GM19324 (cell line): ENCODE data around the gene MTG2.

Source experiments
- ATAC-seq: cut with Tn5 transposase; IDR thresholded peaks from one replicate; pipeline ENCODE4 v1.9.1; 2021; ENCODE audit warnings: mild to moderate bottlenecking, moderate library complexity; ENCODE audit not compliant: unreplicated experiment, low FRiP score

The MTG2 gene

DNA sequence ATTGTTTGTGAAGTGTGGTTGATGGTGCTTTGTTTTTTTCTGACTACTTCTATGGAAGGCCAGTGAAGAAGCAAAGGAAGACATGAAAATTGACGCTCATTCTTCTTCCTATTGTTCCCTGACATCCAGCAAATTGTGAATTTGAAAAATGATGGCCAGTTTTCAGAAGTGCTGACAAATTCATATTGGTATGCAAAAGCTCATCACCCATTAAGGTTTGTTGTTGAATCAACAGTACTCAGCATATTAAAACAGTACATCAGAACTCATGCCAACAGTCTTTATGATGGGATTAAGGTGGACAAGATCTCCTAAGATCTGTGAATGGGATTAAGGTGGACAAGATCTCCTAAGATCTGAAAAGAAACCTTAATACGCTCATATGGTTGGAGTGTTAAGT, 1.0 kb upstream of the MTG2 start:
- ATAC-seq = no peak

DNA sequence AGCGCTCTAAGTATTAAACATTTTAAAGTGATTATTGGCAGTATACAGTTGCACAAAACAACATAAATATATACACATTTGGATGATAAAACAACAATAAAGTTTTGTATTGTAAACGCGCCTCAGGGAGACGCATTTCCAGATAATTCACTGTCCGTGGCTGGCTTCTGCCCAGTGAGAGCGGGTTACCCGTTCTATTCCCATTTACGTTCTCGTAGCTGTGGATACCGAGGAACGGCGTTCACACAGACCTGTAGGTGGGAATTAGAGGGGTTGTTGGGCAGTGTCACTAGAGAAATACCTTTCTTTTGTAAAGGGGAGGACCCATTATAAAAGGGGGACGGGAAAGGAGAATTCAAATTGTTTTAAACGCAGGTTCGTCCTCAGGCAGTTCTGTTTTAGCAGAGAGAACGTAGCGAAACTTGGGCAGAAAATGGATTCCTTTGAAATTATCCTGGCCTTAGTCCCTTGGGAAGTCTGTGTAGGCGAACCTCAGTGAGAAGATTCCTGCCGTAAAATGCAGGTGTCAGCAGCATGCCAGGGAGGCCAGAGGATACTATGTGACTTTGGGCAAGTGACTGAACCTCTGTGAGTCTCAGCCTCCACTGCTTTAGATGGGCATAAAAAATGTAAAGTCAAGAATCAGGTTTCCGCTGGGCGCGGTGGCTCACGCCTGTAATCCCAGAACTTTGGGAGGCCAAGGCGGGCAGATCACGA, 756 bp downstream of the MTG2 start:
- ATAC-seq = no peak

DNA sequence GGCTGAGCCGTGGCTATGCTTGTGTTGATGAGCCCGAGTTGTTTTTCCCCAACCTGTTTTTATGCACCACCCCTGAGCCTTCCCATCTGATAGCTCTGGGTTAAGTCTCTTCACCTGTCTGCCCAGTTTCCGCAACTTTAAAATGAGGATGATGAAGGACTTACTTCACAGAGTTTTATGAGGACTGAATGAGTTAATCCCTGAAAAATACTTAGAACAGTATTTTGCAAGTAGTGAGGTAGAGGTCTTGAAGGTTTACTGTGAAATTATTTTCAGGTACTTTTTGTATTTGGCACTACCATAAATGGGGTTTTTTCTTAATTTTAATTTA, 3.2 kb downstream of the MTG2 start:
- no peak for ATAC-seq

DNA sequence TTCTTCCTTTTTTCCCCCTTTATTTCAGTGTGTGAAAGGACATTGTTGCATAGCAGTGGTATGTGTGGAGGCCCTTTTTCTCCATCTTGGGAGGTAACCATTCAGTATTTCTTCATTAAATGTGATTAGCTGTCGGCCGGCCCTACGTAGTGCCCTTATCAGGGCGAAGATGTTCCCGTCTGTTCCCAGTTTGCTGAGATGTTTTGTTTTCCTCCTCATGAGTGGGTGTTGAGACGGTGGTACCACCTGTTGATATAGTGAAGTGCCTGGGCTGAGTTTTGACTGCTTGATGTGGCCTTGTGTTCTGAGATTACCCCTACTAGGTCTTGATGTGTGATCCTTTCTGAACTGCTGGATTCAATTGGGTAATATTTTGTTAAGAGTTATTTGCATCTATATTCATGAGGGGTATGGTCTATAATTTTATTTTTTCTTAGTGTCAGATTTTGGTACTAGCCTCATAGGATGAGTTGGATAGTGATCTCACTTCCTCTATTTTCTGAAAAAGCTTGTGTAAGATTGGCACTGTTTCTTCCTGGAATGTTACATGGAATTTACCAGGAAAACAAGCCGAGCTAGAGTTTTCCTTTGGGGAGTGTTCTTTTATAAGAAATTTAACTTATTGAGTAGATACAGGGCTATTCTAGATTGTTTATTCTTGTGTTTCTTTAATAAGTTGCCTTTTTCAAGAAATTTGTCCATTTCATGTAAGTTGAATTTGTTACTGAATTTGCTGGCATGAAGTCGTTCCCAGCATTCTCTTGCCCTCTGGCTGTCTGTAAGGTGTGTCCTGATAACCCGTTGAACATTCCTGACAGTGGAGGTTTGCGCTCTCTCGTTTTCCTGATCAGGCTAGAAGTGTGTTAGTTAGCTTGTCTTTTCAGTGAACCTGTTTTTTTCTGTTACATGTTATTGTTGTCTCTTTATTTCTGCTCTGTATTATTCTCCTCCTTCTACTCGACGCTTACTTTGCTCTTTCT, 4.3 kb downstream of the MTG2 start:
- no peak for ATAC-seq

DNA sequence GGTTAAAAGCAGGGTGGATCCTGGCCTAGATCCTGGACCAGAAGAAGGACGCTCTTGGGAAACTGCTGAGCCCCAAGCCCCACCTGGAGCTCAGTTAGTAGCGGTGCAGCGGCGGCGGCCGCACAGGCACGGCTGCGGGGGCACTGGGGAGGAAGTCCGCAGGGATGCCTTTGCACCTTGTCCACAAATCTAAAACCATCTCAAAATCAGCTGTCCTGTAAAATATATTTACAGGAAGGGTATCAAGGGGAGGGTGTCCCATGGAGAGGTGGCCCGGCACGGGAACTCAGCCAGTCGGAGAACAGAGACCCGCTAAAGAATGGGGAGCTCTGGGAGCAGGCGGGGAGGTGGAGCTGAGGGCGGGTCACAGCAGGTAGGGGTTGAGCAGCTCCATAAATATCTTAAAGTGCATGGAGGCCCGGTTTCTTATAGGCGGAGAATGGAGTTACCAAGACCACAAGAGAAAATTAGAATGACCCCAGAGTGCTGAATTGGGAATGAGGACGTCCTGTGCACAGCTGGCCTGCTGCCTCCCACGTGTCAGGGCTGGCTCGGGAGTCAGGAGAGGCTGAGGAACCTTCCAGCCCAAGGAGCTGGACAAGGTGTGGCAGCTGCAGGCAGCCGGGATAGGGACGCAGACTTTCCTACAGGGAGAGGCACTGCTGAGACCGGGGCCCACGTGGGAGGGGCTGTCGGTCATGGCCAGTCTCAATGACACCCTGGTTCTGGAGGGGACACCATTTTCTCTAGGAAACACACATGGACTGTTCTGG, 8.0 kb downstream of the MTG2 start:
- ATAC-seq = no peak

DNA sequence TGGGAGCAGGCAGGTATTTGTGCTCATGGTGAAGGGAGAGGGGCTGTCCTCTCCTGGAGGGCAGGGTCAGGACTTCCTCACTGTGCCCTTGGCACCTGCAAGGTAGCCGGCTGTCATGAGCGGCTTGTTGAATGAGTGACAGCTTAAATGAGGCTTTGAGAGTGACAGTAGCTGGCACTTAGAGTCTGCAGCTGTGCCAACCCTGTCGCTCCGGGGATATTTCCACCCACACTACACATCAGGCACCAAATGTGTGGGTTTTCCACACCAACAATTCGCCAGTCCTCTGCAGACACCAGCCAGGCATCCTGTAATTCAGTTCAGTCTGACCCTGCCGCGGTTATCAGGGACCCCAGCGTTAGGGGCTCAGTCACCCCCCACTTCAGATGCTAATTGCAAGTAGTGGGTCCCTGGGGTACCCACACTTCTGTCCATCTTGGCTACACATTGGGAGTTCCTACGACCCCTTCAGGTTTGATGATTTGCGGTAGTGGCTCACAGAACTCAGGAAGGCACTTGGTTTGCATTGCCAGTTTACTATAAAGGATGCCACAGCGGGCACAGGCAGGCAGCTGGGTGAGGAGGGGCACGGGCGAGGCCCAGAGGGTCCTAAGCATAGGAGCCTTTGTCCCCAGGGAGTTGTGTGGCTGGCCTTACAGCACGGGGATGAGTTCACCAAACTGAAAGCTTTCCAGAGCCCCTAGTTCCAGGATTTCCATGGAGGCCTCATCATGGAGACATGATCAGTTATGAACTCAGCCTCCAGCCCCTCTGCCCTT, 9.1 kb downstream of the MTG2 start:
- no peak for ATAC-seq

DNA sequence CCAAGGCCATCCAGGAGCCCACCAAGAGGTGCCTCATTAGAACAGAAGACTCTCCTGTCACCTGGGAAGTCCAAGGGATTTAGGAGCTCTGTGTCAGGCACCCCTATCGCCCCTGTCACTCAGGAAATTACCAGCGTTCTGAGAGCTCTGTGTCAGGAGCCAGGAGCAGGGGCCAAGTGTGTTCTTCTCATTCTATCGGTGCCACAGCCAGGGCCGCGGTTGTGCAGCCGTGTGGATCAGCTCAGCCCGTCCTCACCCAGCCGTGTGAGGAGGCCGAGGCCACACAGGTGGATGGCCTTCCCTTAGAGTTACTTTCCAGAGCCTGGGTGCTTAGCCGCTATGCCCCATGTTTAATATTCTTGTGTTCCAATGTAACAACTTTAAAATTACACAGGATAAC, 9.8 kb downstream of the MTG2 start:
- no peak for ATAC-seq

DNA sequence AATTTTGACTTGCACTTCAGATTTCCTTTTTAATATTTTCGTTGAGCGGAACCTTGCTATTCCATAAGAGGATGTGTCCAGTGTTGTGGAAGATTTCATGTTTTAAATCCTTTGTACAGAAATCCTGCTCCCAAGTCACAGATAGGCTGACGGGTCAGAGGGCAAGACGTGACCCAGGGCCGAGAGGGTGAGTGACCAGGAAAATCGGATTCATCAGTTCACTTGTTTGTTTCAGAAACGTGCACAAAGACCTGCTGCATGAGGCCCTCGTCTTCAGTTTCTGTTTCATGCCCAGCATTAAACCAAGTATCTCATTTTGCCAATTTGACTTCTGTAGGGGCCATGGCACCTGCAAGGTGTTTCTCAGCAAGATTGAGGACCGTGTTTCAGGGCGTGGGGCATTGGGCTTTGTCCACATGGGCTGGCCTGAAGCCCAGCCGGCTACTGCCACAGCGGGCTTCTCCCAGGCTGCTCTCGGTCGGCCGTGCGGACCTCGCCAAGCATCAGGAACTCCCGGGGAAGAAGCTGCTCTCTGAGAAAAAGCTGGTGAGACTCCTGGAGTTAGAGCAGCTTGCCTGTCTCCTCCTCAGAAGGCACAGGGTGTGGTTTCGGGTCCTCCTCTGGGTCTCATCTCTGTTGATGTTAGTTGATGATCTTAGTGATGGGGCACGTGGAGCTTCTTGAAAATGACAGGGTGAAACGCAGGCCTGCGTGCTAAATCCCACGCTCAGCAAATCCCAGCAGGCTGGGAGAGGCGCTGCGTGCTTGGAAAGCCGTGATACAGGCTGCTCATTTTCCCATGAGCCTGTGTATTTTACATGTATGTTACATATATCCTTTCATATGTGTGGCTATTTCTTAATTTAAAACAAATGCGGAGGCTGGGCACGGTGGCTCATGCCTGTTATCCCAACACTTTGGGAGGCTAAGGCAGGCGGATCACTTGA, 10.5 kb downstream of the MTG2 start:
- ATAC-seq = no peak

DNA sequence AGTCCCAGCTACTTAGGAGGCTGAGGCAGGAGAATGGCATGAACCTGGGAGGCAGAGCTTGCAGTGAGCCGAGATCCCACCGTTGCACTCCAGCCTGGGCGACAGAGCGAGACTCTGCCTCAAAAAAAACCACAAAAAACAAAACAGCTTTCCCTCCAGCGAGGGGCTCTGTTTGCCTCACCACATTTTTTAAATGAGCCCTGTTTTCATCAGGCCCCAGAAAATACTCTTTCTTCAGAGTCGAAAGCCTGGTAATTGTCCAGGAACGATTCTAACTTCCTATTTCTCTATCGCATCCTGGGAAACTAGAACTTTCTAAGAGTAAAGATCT, 12.2 kb downstream of the MTG2 start:
- ATAC-seq = no peak

DNA sequence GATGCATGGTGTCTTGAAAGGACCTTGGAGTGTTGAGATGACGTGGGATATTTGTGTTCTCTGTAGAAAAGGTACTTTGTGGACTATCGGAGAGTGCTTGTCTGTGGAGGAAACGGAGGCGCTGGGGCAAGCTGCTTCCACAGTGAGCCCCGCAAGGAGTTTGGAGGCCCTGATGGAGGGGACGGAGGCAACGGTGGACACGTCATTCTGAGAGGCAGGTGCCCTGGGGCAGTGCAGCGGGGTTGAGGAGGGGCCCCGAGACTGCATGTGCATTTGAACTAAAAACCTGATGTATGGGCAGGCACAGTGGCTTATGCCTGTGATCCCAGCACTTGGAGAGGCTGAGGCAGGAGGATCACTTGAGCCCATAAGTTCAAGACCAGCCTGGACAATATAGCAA, 12.9 kb downstream of the MTG2 start:
- no peak for ATAC-seq

DNA sequence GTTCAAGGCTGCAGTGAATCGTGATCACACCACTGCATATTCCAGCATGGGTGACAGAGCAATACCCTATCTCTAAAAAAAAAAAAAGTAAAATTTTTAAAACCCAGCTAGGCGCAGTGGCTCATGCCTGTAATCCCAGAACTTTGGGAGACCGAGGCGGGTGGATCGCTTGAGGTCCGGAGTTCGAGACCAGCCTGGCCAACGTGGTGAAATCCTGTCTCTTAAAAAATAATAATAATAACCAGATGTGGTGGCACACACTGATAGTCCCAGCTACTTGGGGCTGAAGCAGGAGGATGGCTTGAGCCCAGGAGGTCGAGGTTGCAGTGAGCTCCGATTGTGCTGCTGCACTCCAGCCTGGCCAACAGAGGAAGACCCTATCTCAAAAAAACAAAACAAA, 13.5 kb downstream of the MTG2 start:
- ATAC-seq = no peak

DNA sequence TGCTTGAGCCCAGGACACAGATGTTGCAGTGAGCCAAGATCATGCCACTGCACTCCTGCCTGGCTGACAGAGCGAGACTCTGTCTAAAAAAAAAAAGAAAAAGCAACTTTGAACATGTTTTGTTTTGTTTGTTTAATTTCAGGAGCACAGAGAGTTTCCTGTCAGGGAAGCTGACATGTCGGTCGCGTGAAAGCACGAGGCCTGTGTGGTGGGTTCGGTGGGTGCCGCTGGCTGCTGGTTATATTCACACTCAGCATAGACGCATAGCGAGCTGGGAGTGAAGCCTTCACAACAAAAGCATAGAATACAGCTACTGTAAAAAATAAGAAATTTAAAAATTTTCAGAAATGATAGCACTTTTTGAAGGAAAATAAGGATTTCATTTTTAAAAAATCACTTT, 14.5 kb downstream of the MTG2 start:
- no peak for ATAC-seq

DNA sequence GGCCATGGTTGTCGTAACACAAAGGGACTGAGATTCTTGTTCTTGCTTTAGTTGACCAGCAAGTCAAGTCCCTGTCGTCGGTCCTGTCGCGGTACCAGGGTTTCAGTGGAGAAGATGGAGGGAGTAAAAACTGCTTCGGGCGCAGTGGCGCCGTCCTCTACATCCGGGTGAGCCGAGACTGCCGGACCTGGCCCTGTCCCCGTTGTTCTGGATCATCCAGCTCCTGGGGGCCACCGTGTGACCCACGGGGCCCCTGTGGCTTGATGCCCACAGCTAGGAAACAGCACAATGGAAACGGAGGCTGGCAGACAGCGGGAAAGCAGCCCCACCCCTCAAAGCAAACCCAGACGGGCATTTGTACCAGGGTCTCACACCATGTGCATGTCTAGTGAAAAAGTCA, 15.0 kb downstream of the MTG2 start:
- ATAC-seq = no peak

DNA sequence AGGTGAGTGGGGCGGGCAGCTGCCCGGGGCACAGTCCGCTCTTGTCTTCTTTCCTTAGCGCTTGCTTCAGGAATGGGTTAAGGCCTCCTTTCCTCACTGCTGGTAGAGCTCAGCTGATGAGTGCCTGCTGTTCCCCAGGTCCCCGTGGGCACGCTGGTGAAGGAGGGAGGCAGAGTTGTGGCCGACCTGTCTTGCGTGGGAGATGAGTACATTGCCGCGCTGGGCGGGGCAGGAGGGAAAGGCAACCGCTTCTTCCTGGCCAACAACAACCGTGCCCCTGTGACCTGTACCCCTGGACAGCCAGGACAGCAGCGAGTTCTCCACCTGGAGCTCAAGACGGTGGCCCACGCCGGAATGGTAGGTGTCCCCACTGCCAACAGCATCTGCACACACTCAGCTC, 15.7 kb downstream of the MTG2 start:
- ATAC-seq = no peak

DNA sequence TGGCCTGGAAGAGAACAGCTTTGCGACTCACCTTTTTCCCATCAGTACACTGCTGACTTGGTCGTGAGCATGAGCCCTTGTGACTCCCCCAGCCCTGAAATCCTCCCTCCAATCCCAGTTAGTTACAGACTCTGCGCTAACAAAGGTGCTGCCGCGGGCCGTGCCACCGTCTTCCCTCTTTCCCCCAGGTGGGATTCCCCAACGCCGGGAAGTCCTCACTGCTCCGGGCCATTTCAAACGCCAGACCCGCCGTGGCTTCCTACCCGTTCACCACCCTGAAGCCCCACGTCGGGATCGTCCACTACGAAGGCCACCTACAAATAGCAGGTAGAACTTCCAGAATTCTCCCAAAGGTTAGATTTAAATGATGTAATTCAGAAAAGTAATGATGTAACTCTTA, 16.1 kb downstream of the MTG2 start:
- no peak for ATAC-seq

DNA sequence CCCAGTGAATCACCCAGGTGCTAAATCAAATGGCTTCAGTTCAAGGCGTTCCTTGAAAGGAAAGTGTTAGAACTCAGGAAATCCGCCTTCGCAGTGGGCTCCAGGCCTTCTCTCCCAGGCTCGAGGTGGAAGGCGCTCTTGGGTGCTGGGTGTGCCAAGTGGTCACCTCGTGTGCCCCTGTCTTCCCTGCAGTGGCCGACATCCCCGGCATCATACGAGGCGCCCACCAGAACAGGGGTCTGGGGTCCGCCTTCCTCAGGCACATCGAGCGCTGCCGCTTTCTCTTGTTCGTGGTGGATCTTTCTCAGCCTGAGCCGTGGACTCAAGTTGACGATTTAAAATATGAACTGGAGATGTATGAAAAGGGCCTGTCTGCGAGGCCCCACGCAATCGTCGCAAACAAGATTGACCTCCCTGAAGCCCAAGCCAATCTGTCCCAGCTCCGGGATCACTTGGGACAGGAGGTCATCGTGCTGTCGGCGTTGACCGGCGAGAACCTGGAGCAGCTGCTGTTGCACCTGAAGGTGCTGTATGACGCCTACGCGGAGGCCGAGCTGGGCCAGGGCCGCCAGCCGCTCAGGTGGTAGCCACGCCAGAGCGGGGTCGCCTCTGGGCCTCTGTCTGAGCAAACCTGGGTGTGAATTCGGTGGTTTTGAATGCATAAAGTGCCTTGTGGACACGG, 17.8 kb downstream of the MTG2 start:
- ATAC-seq = no peak

DNA sequence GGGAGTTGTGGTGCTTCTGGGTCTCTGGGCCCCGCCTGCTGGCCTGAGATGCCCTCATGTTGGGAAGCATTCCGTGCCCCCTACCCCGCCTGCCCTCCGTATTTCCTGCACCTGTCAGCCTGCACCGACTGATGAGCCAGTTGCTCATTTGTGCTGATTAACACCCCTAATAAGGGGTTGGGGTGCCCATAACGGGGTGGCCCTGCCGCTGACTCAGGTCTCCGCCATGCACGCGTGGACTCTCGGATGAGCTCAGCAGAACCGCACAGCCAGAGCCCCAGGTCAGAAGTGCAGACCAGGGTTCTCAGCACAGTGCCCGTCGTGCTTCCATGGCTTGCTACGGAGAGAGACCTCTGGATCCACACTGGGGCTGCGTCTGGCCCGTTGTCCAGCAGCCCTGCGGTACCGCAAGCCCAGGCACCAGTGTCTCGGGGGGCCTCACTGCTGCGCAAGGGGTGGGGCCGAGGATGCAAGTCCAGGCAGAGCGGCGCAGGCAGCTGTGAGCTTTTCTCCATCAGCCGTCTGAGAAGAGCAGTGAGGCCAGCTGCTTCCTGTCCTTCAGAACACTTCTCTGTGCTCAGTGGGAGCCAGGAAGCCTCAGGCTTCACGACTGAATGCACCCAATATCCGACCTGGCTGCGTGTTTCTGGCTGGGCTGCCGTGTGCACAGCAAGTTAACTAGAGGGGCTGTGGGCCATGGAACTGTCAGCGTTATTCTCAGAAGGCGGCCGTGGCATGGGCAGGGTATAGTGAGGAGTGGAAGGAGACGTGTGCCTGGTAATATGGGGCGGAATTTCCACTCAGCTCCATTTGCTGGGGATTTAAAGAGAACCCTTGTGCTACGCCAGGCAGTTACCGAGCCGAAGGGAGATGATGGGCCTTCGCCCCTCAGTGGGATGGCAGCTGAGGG, 18.6 kb downstream of the MTG2 start:
- ATAC-seq = no peak

DNA sequence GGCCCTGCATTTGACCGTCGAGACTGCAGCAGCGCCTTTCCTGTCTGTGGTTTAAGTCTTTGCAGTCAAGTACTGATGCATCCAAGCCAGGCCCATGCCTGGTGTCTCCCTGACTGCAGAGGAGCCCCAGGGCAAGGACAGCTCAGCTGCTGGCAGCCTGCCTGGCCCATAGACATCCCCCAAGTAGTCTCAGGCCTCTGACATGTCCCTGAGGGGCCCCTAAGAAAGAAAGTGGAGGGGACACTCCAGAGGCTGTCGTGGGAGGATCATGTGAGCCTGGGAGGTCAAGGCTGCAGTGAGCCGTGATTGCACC, 19.2 kb downstream of the MTG2 start:
- no peak for ATAC-seq
